Occipital lobe (tissue), 2 donors: Measurements from ENCODE around the gene CASD1. TPM values are rescaled to one million over a fixed set of nuclear protein-coding genes. Genes with fewer than 3 reads are reported as not detected.

Experiments
- DNase-seq: peaks from one replicate; lab custom pipeline; 2025; lab: John Stamatoyannopoulos, UW
- total RNA-seq: library from RNA; depleted of rRNA; stranded (reverse); fragments of >200 nt; gene quantifications from one replicate; pipeline ENCODE4 v1.2.3, GENCODE V29; 2014

The CASD1 gene
- total RNA-seq, 1 donor from 2014 or later, result 93.4 TPM

GRCh38 chr7:94512735-94513564 is 3.3 kb downstream of the CASD1 start:
- DNase-seq, result no peak

GRCh38 chr7:94513565-94513860 is 3.9 kb downstream of the CASD1 start:
- no peak for DNase-seq

GRCh38 chr7:94514140-94514889 is 4.7 kb downstream of the CASD1 start:
- DNase-seq, result no peak

- no peak for DNase-seq
These were observed 5.3 kb downstream of the CASD1 start for GRCh38 chr7:94514917-94515316.

GRCh38 chr7:94525923-94526322 is 16.3 kb downstream of the CASD1 start:
- no peak for DNase-seq

DNA sequence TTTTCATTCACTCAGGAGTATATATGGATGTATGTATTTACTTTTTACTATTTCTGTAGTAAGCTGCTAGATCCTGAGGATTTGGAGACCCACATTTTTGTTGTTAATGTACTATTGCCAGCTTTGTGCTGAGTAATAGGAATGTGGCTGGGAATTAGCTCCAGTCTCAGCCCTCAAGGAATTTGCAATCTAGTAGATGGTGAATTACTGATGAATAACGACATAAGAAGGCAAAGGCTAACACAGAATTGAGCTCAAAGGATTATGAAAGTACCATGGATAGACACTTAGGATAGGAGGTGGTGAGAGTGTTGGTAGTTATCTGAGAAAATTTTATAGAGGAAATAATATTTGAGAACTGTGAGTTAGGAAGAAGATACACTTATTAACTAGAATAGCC is 19.9 kb downstream of the CASD1 start:
- no peak for DNase-seq

DNA sequence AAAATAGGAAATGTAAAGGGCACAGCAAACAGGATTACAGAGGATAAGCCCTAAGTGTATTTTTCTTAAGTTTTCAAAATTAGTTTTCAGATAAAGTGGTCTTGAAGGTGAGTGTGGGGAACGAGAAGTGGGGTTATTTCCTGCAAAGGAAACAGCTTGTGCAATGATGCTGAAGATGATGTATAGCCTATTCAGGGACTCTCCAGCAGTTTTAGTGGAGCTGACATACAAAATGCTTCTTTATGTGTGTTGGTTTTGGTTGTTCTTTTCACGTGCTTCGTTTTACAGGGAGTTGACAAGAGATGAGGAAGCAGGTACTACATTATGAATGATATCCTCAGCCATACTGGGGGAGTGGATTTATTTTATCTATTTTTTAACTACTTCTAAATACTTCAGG is 20.5 kb downstream of the CASD1 start:
- DNase-seq, result no peak

DNA sequence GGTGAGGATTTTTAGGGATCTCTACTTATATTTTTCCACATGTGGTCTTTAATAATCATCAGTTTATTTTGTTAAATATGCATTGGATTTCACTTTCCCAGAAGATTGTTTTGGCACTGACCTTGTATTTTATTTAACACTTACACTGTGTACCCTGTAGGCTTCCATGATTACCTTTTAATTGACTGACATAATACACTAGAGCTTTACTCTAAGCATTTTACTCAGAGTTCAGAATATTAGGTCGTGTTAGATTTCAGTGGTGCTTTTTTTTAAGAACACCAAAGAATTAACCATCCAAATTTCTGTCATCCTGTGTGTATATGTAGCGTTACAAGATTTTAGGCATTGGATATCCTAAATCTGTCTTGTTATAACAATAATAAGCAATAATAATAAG is 23.1 kb downstream of the CASD1 start:
- DNase-seq, result no peak

DNA sequence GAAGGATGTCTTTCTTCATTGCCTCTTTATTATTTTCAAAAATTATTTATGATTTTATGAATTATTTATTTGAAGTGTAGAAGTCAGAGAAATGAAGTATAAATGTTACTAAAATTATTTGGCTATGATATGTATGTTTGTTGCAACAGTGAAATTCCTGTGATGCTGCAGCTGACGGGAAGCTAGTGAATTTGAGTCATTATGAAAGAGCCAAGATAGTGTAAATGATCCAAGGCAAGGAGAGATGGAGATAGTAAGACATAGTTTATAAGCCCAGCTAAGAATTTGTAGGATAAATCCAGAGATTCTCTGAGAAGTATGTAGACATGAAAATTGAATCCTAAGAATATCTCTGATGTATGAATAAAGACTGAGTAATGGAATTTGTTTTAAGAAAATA is 30.8 kb downstream of the CASD1 start:
- no peak for DNase-seq

DNA sequence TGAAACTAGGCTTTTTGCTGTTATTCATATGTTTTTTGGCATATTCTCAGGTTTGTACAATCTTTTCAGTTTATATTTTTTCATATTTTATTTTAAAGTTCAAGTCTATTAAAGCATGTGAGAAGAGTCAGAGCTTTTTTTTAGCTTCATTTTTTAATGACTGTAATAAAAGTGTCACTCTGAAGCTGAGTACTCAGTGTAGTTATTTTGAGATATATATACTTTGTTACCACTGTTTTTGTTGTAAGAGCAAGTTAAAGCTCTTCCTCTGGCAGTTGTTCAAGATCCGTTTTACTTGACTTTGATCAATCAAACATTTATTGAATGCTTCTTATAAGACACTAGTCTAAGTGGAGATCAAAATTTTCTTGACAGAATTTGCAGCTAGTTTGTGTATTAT is 37.5 kb downstream of the CASD1 start:
- DNase-seq, result no peak

DNA sequence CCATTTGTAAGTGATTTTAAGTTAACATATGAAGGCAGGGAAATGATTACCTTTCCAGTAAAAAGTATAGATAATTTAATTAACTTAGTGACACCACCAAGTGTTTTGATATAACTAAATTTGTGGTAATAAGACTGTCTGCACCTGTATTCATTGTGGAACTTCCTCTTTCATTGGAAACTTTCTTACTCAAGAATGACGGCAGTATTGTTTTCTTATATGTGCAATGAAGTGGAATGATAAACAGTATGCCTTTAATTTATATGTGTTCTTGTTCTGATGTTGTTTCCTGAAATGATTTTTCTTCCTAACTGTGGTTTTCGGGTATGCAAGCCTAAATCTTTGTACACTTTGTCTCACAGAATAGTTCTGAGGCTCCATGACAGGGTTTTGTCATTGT is 46.4 kb downstream of the CASD1 start:
- DNase-seq, result no peak

DNA sequence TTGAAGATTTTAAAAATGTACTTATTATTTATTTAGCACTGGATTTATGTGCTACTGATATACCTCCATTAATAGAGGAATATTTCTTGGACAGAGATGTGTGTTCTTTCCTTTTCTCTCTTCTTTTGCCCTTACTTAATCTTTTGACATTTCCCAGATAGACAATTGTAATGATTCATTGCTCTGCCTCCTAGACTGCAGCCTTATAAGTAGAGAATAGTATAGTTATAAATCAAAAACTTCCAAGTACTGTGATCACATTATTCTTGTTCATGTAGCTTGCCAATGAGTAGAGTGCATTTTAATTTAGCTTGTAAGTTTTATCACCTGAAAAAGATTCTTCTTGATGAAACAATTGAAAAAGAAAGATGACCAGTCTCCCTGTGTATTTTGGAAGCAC is 47.6 kb downstream of the CASD1 start:
- no peak for DNase-seq

GRCh38 chr7:94559972-94560371 is 50.4 kb downstream of the CASD1 start:
- no peak for DNase-seq

GRCh38 chr7:94561841-94562514 is 52.4 kb downstream of the CASD1 start:
- no peak for DNase-seq

GRCh38 chr7:94562525-94562924 is 52.9 kb downstream of the CASD1 start:
- no peak for DNase-seq

GRCh38 chr7:94565247-94565894 is 55.8 kb downstream of the CASD1 start:
- DNase-seq, result no peak

DNA sequence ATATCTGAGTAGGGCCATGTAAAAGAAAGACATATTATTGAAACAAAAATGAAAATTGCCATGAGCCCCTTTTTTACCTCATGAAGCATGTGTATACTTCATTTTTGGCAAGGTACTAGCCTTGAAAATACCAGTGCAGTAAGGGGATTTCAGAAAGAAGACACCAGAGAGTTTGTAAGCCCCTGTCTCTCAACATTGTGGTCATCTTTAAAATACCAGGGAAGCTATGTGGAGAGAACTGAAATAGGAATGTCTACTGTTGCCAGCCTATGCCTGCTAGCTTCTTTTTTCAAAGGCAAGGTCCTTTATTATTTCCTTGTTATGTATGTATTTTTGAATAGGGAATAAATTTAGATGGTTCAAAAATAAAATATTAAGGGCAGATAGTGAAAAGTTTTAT is 57.8 kb downstream of the CASD1 start:
- DNase-seq, result no peak

- DNase-seq, result no peak
These were observed 62.2 kb downstream of the CASD1 start for GRCh38 chr7:94571816-94572215.

GRCh38 chr7:94575646-94576045 is 66.0 kb downstream of the CASD1 start:
- DNase-seq, result no peak

- DNase-seq, result no peak
These were observed 66.7 kb downstream of the CASD1 start for GRCh38 chr7:94576316-94576715.

DNA sequence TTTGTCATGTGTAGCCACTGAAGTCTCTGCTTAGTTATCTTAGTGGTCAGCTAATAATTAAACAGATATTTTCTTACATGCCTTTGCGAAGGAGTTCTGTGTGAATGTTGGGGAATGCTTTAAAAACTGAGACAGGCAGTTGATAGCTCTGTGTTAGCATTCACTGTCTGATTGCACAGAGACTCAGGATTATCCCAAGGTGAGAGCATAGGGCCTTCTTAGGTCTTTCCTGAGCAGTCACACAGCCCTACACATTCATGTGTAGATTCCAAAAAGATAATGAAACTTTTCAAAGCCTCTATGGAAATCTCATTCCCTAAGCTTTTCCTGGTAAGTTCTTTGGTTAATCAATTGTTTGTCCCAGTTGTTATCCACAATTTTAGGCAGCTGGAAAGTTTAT is 67.7 kb downstream of the CASD1 start:
- DNase-seq, result no peak

DNA sequence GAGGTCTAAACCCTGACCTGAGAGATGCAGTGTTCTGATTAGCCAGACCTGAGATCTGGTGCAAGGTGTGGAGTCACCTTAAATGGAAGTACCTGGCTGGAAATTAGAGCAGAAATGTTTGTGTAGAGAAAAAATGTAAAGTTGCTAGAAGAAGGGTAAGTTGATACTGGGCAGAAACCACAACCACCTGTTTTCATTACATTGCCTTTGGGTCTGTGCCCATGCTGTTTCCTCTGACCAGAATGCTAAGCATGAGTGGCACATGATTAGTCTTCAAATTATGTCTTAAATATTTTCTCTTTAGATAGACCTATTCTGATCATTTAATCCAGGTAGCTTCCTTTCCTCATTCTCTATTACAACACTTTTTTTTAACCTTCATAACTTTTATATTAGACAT is 69.0 kb downstream of the CASD1 start:
- DNase-seq, result no peak
